Frontal cortex (tissue), 4 donors: ENCODE data around the gene OR6Q1. TPM values are rescaled to one million over a fixed set of nuclear protein-coding genes. Genes with fewer than 3 reads are reported as not detected.
A peak's percentile ranks its signal among the peaks of the same experiment; 100 is the strongest.
"Not testable (repeated sequence)": the region's sequence is repeated elsewhere in the genome, so short reads cannot be mapped to it uniquely, and the experiment has no call there.

Experiments
- DNase-seq, 2 donors: peaks; one replicate each; pipeline ENCODE4 v3.0.0; 2012; ENCODE audit warnings: low spot score in 2 of 2
- FAIRE-seq: peaks from 2 replicates; lab custom pipeline; 2012; peaks lifted over from hg19 to GRCh38; lab: Jason Lieb, UNC
- total RNA-seq: library from RNA; depleted of rRNA; stranded (reverse); fragments of >200 nt; gene quantifications from one replicate; pipeline ENCODE4 v1.2.3, GENCODE V29; 2014
- donor health status: control.
- donor health status: control.
- donor health status: control.

Gene OR6Q1
- not detected for total RNA-seq

- FAIRE-seq (no peak), DNase-seq (no peak)
Observed at GRCh38 chr11:58030653-58031052, at the start of gene OR6Q1. Gene OR6Q1 (plus strand): TSS chr11:58030953. CDS start chr11:58030953, 0 bp downstream.

- FAIRE-seq (no peak), DNase-seq (no peak)
Observed at GRCh38 chr11:57981536-57981935, 49.2 kb upstream of the OR6Q1 start.

GRCh38 chr11:57982776-57983175, 48.0 kb upstream of the OR6Q1 start:
- DNase-seq (no peak), FAIRE-seq (no peak)

- no peak for FAIRE-seq
Observed at GRCh38 chr11:57983191-57983590, 47.6 kb upstream of the OR6Q1 start.

GRCh38 chr11:57999523-57999922, 31.2 kb upstream of the OR6Q1 start:
- not testable (repeated sequence) for FAIRE-seq, DNase-seq

More at GRCh38 chr11:57983191-57983590, 47.6 kb upstream of the OR6Q1 start:
- DNase-seq, result peak in 1 of 2 donors; percentile 12

- DNase-seq, FAIRE-seq: not testable (repeated sequence)
Observed at GRCh38 chr11:58000021-58000420, 30.7 kb upstream of the OR6Q1 start.

- FAIRE-seq (no peak), DNase-seq (no peak)
Observed at GRCh38 chr11:58000699-58001098, 30.1 kb upstream of the OR6Q1 start.

- FAIRE-seq, result no peak
- no peak for DNase-seq
Observed at GRCh38 chr11:58003036-58003435, 27.7 kb upstream of the OR6Q1 start.

- FAIRE-seq, result no peak
- no peak for DNase-seq
Observed at GRCh38 chr11:58003591-58003990, 27.2 kb upstream of the OR6Q1 start.

GRCh38 chr11:58004664-58005063, 26.1 kb upstream of the OR6Q1 start:
- DNase-seq (no peak), FAIRE-seq (no peak)

GRCh38 chr11:58006940-58007339, 23.8 kb upstream of the OR6Q1 start:
- FAIRE-seq (no peak), DNase-seq (no peak)

GRCh38 chr11:58011771-58012170, 19.0 kb upstream of the OR6Q1 start:
- DNase-seq (no peak), FAIRE-seq (no peak)

- no peak for FAIRE-seq
- DNase-seq, result no peak
Observed at GRCh38 chr11:58023435-58023931, 7.3 kb upstream of the OR6Q1 start, which contains the start of gene OR9Q1. Gene OR9Q1 (plus strand): TSS chr11:58023881. CDS start chr11:58179445, 155,564 bp downstream.

- FAIRE-seq, result no peak
- DNase-seq, result no peak
Observed at GRCh38 chr11:58024601-58025091, 6.1 kb upstream of the OR6Q1 start.

GRCh38 chr11:58027341-58027740, 3.4 kb upstream of the OR6Q1 start:
- DNase-seq, result no peak
- FAIRE-seq, result no peak

GRCh38 chr11:58028687-58029411, 1.9 kb upstream of the OR6Q1 start:
- FAIRE-seq (no peak), DNase-seq (no peak)

- FAIRE-seq, result no peak
- DNase-seq, result no peak
Observed at GRCh38 chr11:58034471-58034870, 3.7 kb downstream of the OR6Q1 start.

GRCh38 chr11:58039589-58039988, 8.8 kb downstream of the OR6Q1 start:
- no peak for DNase-seq
- FAIRE-seq, result no peak

- FAIRE-seq (no peak), DNase-seq (no peak)
Observed at GRCh38 chr11:58043379-58043778, 12.6 kb downstream of the OR6Q1 start.

GRCh38 chr11:58046231-58046630, 15.5 kb downstream of the OR6Q1 start:
- no peak for FAIRE-seq
- DNase-seq, result no peak

- FAIRE-seq (no peak), DNase-seq (no peak)
Observed at GRCh38 chr11:58047818-58048217, 17.1 kb downstream of the OR6Q1 start.
